ENCODE measurements around the gene PRSS16. TPM values are rescaled to one million over a fixed set of nuclear protein-coding genes. Genes with fewer than 3 reads are reported as not detected.

PRSS16 gene
- total RNA-seq, 6 donors from 2014 or later = 11.9 to 21.0 (median 14.6) TPM

GRCh38 chr6:27251112-27251605 is 3.7 kb downstream of the PRSS16 start:
- 1 to 3% methylated on average over 27 to 32 of the region's 32 CpGs for WGBS, 2 donors
- Histone ChIP-seq H3K4me3 (peak overlapping the region; percentile 27 to 61 (median 58)), H3K4me1 (peaks cover 8 to 19% (median 16%) of the 10 kb centered on the region in 4 donors), H3K36me3 (no peaks in the 10 kb centered on the region), H3K9me3 (no peaks in the 10 kb centered on the region), H3K27ac (peak overlapping the region; percentile 77 to 88 (median 84)), H3K27me3 (peaks cover 0 to 16% (median 2%) of the 10 kb centered on the region in 4 donors)
- DNase-seq = peak; percentile 88 to 92
- ATAC-seq (ENCODE audit: low FRiP score in 2 of 2) = peak; percentile 85 to 96
- TF ChIP-seq POLR2AphosphoS5 (IDR thresholded peaks at IDR 0.05) (peak in 1 of 2 donors; percentile 18), CTCF (IDR thresholded peaks at IDR 0.05) (no peak), POLR2A (IDR thresholded peaks at IDR 0.05) (peak in 1 of 4 donors; percentile 9)

GRCh38 chr6:27251606-27252251 is 4.2 kb downstream of the PRSS16 start:
- H3K9me3 ChIP-seq = no peaks in the 10 kb centered on the region
- H3K27ac ChIP-seq = peak overlapping the region; percentile 77 to 88 (median 84)
- peak in 5 of 6 experiments; percentile 17 to 55 (median 37) for TF ChIP-seq CTCF (IDR thresholded peaks at IDR 0.05)
- peak in 1 of 2 donors; percentile 44 for TF ChIP-seq POLR2AphosphoS5 (IDR thresholded peaks at IDR 0.05)
- peak in 2 of 4 donors; percentile 38 to 62 for TF ChIP-seq POLR2A (IDR thresholded peaks at IDR 0.05)
- TF ChIP-seq EP300 (IDR thresholded peaks at IDR 0.05) = no peak
- H3K27me3 ChIP-seq = peaks cover 0 to 16% (median 2%) of the 10 kb centered on the region in 4 donors
- ATAC-seq (ENCODE audit: low FRiP score in 2 of 2) (peak; percentile 82 to 93), DNase-seq (peak; percentile 91 to 93)
- H3K4me1 ChIP-seq = peaks cover 8 to 19% (median 16%) of the 10 kb centered on the region in 4 donors
- peak overlapping the region in 3 of 4 donors; percentile 56 to 61 (median 60) for H3K4me3 ChIP-seq
- WGBS, 2 donors = 4 to 6% methylated on average over 30 to 46 of the region's 46 CpGs
- H3K36me3 ChIP-seq = no peaks in the 10 kb centered on the region

- TF ChIP-seq POLR2A (IDR thresholded peaks at IDR 0.05) = no peak
- no peak for TF ChIP-seq EP300 (IDR thresholded peaks at IDR 0.05)
- TF ChIP-seq POLR2AphosphoS5 (IDR thresholded peaks at IDR 0.05) = no peak
- no peak for TF ChIP-seq CTCF (IDR thresholded peaks at IDR 0.05)
- no peaks in the 10 kb centered on the region for H3K36me3 ChIP-seq
- no peak for DNase-seq
- no peaks in the 10 kb centered on the region for H3K9me3 ChIP-seq
- WGBS, 2 donors = 51 to 75% methylated on average over 3 of the region's 3 CpGs
- peaks cover 0 to 16% (median 0%) of the 10 kb centered on the region in 4 donors for H3K27me3 ChIP-seq
- H3K4me3 ChIP-seq = no peak overlapping the region
- peaks cover 8 to 19% (median 16%) of the 10 kb centered on the region in 4 donors for H3K4me1 ChIP-seq
- ATAC-seq (ENCODE audit: low FRiP score in 2 of 2) = no peak
- H3K27ac ChIP-seq = no peak overlapping the region
Observed at GRCh38 chr6:27254566-27254965, 7.1 kb downstream of the PRSS16 start.

- H3K9me3 ChIP-seq = no peaks in the 10 kb centered on the region
- no peaks in the 10 kb centered on the region for H3K36me3 ChIP-seq
- peaks cover 0 to 13% (median 6%) of the 10 kb centered on the region in 4 donors for H3K27me3 ChIP-seq
- DNase-seq (no peak), ATAC-seq (ENCODE audit: low FRiP score in 2 of 2) (no peak)
- no peak overlapping the region for H3K27ac ChIP-seq
- no peak overlapping the region for H3K4me3 ChIP-seq
- H3K4me1 ChIP-seq = peaks cover 4 to 13% (median 11%) of the 10 kb centered on the region in 4 donors
- TF ChIP-seq EP300 (IDR thresholded peaks at IDR 0.05) (no peak), POLR2A (IDR thresholded peaks at IDR 0.05) (no peak), POLR2AphosphoS5 (IDR thresholded peaks at IDR 0.05) (no peak), CTCF (IDR thresholded peaks at IDR 0.05) (no peak)
- WGBS, 2 donors = 42 to 71% methylated on average over 1 of the region's 1 CpG
Observed at GRCh38 chr6:27255866-27256265, 8.4 kb downstream of the PRSS16 start.
